SK-MEL-5 (cell line): ENCODE data around the gene C10orf90. TPM values are rescaled to one million over a fixed set of nuclear protein-coding genes. Genes with fewer than 3 reads are reported as not detected.
A peak's percentile ranks its signal among the peaks of the same experiment; 100 is the strongest.

Source experiments
- DNase-seq: peaks from one replicate; pipeline ENCODE4 v3.0.0-alpha.2; 2016; ENCODE audit warnings: low read depth, low spot score
- in situ Hi-C: cut with HindIII; loops from 2 replicates; pipeline ENCODE4 v1.10.0; 2016; ENCODE audit warnings: low sequenced_read_pairs, high pct_unique_total_duplicates, low pct_unique_long_range_greater_than_20kb
- total RNA-seq: library from RNA; depleted of rRNA; stranded (reverse); fragments of >200 nt; shearing (Covaris generic); gene quantifications from 2 replicates; pipeline ENCODE4 v1.2.3, GENCODE V29; 2014

C10orf90 gene
- total RNA-seq, 1 experiment from 2014 or later: 78.1 TPM

DNA sequence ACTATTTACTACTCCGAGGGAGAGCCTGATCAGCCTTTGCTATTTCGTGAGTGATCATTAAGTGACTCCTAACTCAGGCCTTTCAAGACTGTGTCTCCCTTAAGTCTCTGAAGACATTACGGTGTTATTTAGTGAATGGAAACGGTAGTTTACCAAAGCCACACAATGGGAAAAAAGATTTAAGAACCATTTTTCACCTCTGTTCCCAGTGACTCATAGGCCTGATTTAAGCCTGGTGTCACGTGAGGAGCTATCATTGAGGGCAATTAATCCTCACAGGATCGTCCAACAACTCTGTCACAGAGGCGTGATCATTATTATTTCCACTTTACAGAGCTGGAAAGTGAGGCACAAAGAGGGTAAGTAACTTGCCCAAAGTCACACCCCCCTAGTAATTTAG, 20.3 kb downstream of the C10orf90 start:
- DNase-seq: no peak
- in situ Hi-C loops: no loop called here

- in situ Hi-C loops: no loop called here
- no peak for DNase-seq
Measured at GRCh38 chr10:126647116-126647515, 23.4 kb downstream of the C10orf90 start.

DNA sequence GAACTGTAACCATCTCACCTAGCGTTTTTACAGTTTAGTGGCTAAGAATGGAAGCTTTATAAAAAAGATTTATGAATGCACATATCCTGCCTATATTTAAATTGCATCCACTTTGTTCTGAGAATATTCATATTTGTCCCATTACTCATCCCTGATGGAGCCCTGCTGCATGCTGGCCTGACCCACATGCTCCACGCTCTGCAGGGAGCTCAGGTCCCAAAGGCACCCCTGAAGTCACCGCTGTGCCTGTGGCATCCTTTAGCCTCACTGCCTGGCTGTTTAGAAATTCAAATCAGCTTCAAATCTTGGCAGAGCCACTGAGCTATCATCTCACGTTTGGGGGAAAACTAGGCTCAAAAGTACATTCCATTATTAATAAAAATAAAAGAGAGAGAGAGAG, 24.4 kb downstream of the C10orf90 start:
- no peak for DNase-seq
- in situ Hi-C loops: no loop called here

- peak; percentile 83 for DNase-seq
- in situ Hi-C loops: no loop called here
Measured at GRCh38 chr10:126640401-126640800, 30.1 kb downstream of the C10orf90 start.

GRCh38 chr10:126639084-126639483, 31.4 kb downstream of the C10orf90 start:
- no peak for DNase-seq
- in situ Hi-C loops: no loop called here

GRCh38 chr10:126638542-126638941, 32.0 kb downstream of the C10orf90 start:
- DNase-seq: no peak
- in situ Hi-C loops: no loop called here

- DNase-seq: no peak
- in situ Hi-C loops: no loop called here
Measured at GRCh38 chr10:126637501-126637900, 33.0 kb downstream of the C10orf90 start.

DNA sequence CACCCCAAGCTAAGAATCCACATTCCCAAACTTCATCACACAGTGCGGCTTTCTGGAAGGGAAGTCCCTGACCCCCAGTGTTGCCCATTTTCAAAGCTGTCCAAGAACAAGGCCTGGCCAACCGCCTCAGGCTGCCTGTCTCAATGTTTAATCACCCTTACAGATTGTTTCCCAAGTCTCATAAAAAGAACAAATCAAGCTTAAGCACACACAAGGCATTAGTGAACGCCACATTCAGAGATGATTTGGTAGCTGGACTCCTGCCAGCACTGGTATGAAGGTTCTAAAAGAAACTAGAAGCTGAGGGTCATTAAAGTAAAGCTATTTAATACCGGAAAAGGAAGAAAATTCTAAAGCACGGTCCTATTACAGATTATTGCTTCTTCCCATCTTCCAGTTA, 35.6 kb downstream of the C10orf90 start:
- peak; percentile 71 for DNase-seq
- in situ Hi-C loops: no loop called here

DNA sequence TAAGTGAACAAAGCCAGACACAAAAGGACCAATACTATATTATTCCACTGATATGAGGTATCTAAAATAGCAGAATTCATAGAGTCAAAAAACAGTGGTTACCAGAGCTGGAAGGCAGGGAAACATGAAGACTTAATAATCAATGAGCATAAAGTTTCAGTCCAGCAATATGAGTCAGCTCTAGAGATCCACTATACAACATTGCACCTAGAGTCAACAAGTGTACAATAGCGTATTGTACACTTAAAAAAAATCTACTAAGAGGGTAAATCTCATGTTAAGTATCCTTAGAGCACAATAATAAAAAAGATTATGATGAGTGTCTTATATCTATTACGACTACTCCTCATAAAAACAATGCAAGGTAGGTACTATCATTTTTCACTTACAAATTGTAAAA, 36.1 kb downstream of the C10orf90 start:
- in situ Hi-C loops: no loop called here
- DNase-seq: peak; percentile 49

DNA sequence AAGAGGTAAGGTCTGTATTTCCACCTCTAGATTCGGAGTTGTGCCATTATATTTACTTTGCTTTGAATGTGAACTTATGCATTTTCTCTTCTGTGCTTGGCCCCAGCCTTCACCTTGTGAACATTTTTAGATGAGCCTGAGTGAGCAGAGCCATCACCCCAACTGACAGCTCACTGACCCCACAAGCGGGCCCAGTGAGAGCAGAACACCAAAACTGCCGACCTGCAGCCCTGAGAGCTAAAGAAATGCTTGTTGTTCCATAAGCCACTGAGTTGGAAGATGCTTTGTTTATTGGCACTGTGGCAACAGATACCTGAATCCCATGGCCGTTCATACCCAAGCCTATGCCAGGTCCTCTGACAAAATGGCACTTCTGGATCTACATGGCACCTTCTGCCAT, 37.8 kb downstream of the C10orf90 start:
- no peak for DNase-seq
- in situ Hi-C loops: no loop called here

DNA sequence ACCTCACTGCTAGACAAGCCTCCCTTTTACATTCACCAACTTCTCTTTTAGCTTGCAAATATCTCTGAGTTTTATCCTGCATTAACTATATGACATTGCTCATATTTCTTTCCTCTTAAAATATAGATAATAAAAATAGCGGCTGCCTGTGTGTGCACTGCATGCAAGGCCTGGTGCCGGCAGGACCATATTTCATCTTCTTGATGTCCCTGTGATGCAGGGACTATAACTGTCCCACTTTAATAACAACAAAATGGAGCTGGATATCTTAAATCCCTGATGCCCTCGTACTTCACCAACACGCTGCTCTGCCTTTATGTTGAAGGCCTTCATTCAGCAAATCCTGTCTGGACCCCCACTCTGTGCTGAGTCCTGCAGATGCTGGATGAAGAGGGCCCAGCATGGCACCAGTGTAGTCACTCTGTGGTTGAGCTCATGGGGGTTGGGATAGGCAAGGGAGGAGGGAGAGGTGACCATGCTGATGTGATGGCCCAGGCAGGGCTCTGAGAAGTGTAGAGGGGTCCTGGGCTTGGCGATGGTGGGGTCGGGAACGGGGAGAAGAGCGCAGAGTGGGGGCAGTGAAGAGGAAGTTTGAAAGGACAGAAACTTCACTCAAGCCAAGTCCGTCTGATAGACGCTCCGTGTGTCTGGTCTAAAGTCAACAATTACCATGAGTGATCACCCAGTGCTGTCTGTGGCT, 40.4 kb downstream of the C10orf90 start:
- in situ Hi-C loops: no loop called here
- DNase-seq: no peak

- no peak for DNase-seq
- in situ Hi-C loops: no loop called here
Measured at GRCh38 chr10:126628746-126629145, 41.7 kb downstream of the C10orf90 start.

DNA sequence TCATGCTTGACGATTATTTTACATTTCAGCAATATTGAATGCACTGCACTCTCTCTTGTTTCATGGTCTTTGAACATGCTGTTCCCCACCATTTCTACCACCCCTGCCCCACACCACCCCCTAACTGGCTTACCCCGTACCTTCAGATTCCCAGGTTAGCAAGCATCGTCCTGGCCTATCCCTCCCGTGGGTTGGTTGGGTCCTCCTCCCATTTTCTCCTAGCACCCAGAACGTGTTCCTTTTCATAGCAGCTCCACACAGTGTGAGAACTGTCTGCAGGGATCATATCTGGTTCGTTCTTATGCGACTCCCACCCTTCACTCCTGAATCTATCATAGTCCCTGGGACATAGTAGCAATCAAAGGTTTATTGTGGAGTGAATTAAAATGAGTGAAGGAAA, 48.6 kb downstream of the C10orf90 start:
- in situ Hi-C loops: no loop called here
- DNase-seq: no peak

DNA sequence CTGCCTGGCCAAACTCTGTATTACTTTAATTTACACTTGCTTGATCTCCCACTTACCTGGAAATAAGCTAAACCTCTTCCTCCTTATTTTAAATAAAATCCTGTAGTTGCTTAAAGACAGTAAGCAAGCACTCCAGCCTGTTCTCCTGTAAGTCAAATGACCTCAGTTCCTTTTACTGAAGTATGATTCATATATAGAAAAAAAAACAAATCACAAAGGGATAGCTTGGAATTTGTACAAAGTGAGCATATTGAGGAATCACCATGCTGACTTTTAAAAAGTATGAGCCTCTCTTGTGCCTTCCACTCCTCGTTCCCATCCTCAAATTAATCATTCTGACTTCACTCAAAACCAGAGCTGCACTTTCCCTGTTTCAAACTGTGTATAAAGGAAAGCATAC, 52.0 kb downstream of the C10orf90 start:
- in situ Hi-C loops: no loop called here
- no peak for DNase-seq

DNA sequence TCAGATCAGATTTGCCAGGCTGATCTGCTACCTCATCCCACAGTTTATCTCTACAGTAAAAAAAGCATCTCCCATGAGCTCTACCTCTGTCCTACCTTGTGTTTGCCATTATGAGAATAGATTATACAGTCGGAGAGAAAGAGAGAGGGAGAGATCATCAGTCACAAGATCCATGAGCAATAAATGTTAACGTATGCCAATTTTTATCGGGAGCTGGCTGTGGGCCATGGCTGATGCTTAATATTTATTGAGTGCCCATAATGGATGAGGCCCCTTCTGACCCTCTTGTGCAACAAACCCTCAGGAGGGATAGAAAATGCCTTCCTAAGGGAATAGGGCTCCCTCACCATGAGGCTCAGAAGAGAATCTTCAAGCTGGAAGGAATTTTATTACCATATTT, 52.8 kb downstream of the C10orf90 start:
- DNase-seq: no peak
- in situ Hi-C loops: no loop called here

DNA sequence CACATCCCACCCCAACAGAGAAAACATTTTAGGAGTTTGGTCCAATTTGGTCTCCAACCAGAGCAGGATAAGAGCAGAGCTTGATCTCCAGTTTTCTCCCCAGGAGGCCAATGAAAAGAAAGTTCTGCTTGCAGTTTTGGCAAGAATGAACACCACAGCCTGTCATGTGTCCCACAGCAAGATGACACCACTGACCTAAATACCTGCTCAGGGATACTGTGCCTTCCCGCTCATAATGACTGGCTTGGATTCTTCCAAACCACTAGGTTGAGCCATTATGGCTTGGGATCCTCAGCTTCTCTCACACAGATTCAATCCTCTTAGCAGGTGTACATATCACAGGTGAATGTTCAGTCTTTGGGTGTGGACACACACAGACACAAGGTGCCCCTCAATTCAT, 53.3 kb downstream of the C10orf90 start:
- in situ Hi-C loops: no loop called here
- no peak for DNase-seq

DNA sequence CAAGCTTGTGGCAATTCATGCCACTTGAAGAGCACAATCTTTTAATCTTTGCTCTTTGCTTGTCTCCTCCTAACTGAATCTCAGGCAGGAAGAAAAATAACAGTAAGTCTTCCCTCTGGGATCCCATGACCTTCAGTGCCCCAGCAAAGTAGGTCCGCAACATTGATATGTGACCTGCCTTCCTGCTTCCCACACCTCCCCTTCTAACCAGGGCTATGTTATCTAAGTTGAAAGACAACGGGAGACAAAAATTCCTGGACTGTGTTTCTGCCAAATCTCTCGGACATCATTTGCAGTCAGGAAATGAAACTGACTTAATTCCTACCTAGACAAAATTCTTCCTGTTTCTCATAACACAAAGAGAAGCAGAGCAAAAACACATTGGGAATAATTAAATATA, 53.8 kb downstream of the C10orf90 start:
- in situ Hi-C loops: no loop called here
- DNase-seq: no peak

GRCh38 chr10:126611303-126611702, 59.2 kb downstream of the C10orf90 start:
- in situ Hi-C loops: no loop called here
- no peak for DNase-seq

- no peak for DNase-seq
- in situ Hi-C loops: no loop called here
Measured at GRCh38 chr10:126609566-126609965, 60.9 kb downstream of the C10orf90 start.
